ENCODE measurements around the gene PLRG1.
"Not testable (repeated sequence)": the region's sequence is repeated elsewhere in the genome, so short reads cannot be mapped to it uniquely, and the experiment has no call there.

Gene PLRG1

DNA sequence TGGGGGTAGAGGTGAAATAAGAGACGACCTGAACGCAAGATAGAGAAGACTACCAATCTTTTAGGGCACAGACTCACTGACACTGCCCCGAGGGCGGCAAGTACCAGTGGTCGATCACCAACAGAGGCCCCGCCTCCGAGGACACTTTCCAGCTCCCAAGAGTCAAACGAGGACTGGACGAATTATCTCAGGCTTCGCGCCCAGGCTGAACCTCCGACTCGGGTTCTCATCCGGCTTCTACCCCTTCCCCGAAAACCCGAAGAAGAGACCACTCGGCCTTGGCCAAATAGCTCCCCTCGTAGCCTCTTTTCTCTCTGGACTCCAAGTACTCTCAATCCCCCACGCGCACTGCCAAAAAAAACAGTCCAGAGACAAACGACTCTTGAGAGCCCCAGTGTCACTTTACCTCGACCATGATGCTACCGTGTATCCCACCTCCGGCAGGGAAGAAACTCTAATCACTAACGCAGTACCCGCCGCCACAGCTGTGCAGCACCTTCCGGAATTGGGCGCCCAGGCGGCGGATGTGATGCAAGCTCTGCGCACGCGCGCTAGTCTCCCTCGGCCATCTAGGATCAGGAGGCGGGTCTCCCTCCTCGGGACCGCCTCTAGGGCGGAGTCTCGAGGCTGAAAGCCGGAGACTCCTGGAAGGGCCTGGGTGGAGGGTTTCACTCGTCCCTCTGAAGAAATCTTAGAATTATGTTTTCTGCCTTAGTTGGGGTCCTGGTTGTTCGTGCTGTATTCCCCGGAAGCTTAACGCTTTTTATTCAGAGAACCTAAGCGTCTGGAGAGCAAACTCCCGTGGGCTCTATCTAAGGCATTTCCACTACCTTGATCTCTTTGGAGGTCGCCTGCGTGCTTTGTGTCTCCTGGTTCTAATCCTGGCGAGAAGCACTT is at the start of gene PLRG1:
Gene PLRG1 (minus strand): TSS at position 507 of the 897 bp plus-strand sequence. CDS start 92 bp downstream, at position 415.
- DNase-seq = peak; percentile 98

DNA sequence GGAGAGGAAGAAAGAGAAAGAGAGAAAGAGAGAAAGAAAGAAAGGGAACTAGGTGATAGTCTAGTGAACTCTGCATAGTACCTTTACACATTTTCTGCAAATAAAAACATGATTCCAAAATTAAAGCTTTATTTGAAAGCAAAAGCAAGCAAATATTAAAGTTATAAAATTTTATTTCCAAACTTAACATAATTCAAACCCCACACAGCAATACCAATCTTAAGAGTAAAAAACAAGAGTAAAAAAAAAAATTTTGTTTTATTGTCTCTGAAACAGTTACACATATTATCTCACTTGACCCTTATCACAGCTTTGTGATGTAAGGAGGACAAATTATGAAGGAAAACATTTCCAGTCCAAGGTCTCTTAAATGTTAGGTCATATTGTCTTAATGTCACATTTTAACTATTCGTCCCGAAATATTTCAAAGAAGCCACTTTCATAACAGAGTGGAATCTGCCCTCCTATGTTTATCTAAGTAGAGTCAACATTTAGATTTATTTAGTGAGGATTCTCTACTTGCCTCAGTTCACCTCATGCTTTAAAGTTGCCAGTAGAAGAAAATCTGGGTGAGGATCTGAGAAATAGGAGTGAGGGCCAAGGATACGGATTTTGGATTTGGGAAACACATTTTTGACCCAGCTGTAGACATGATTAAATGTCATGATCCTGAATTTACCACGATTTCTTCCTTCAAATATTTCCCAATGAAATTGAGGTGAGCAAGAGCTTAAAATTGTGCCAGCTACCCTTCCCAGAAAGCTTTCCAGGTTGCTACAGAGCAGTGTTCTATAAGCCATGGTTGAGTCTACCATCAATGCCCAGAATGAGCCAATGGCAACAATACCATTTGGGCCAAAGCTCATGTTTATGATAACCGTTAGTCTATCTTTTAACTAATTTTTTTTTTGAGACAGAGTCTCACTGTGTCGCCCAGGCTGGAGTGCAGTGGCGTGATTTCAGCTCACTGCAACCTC is 47.9 kb upstream of the PLRG1 start:
- DNase-seq = no peak

DNA sequence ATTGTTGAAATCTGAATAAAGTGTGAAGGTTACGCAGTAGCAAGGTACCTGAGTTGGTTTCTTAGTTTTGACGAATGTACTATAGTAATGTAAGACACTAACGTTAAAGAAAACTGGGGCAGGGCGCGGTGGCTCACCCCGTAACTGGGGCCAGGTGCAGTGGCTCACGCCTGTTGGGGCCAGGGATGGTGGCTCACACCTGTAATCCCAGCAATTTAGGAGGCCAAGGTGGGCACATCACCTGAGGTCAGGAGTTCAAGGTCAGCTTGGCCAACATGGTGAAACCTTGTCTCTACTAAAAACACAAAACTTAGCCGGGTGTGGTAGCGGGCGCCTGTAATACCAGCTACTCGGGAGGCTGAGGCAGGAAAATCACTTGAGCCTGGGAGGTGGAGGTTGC is 47.1 kb upstream of the PLRG1 start:
- not testable (repeated sequence) for DNase-seq

- DNase-seq = no peak
Measured at GRCh38 chr4:154595807-154596206, 45.6 kb upstream of the PLRG1 start.

GRCh38 chr4:154594343-154594742 is 44.1 kb upstream of the PLRG1 start:
- DNase-seq = not testable (repeated sequence)

DNA sequence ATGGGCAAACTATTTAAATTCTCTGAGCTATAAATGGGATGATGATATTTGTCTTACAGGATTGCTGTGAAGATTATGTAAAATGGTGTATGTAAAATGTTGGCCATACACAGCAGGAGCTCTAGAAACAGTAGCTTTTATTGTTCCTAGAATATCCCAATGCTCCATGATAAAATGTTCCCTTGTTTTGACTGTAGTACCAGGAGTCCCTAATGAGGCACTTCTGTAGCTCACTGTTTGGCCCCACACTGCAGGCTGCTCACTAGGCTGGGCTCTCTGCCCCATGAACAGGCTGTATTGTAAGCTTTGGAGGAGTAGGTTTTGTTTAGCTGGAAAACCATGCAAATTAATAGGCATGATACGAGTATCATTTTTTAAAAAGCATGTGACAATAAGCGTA is 43.7 kb upstream of the PLRG1 start:
- no peak for DNase-seq

DNA sequence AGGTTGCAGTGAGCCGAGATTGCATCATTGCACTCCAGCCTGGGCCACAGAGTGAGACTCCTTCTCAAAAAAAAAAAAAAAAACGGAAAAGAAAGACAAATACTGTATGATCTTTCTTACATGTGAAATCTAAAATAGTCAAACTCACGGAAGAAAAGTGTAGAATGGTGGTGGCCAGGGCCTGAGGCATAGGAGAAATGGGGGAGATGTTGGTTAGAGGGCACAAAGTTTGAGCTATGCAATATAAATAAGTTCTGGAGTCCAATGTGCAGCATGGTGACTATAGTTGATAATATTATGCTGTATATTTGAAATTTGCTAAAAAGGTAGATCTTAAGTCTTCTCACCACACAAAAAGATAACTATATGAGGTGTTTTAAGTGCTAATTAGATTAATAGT is 41.7 kb upstream of the PLRG1 start:
- DNase-seq = no peak

GRCh38 chr4:154590329-154591006 is 40.3 kb upstream of the PLRG1 start, which contains the start of gene FGA:
TSS of gene FGA (minus strand) at chr4:154590742. CDS start at chr4:154590687, 55 bp downstream.
- DNase-seq = no peak

GRCh38 chr4:154589296-154590197 is 39.3 kb upstream of the PLRG1 start:
- no peak for DNase-seq

- no peak for DNase-seq
Measured at GRCh38 chr4:154588198-154588597, 38.0 kb upstream of the PLRG1 start.

DNA sequence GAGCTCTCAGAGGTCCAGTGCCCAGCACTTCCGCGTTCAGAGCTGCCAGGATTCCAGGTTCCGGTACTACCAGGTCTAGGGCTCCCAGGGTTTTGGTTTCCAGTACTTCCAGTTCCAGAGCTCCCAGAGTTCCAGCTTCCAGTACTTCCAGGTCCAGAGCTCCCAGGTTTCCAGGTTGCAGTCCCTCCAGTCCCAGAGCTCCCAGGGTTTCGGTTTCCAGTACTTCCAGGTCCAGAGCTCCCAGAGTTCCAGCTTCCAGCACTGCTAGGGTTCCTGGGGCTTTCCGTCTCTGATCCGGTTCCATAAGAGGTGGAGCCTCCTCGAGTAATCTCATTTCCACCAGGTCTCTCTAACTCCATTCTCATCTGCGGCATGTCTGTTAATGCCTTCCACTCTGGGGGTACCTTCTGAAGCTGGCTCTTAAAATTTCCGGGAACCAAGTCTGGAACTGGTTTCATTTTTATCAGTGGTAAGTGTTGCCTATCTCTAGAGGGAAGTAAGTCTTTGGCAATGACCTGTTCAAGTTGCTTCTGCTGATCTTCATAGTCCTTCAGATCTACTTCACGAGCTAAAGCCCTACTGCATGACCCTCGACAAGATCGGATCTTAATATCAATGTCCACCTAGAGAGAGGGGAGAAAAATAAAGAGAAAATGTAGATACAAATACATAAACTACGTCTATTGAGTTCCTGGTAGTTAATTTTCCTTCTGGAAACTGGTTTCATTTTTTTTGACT is 36.3 kb upstream of the PLRG1 start:
- DNase-seq = no peak

GRCh38 chr4:154585369-154586018 is 35.3 kb upstream of the PLRG1 start:
- DNase-seq = no peak

- no peak for DNase-seq
Measured at GRCh38 chr4:154584259-154584658, 34.1 kb upstream of the PLRG1 start.

DNA sequence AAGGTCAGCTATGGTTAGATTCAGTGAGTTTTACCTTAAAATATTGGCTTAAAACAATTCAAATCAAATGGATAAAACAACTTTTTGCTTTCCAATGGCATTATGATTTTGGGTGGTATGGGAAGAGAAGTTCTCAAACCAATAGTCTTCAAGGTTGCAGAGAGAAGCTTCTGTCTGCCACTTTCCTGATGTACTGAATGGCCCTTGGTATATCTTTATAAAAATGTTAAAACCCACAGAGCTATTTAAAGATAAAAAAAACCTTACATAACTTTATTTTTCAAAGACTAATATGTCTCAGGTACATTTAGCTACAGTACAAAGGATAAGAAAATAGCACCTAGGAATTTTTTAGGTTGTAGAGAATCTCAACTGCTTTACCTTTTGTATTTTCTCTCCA is 33.5 kb upstream of the PLRG1 start:
- DNase-seq = no peak

GRCh38 chr4:154583230-154583629 is 33.0 kb upstream of the PLRG1 start:
- DNase-seq = no peak

GRCh38 chr4:154582723-154583122 is 32.5 kb upstream of the PLRG1 start:
- no peak for DNase-seq

DNA sequence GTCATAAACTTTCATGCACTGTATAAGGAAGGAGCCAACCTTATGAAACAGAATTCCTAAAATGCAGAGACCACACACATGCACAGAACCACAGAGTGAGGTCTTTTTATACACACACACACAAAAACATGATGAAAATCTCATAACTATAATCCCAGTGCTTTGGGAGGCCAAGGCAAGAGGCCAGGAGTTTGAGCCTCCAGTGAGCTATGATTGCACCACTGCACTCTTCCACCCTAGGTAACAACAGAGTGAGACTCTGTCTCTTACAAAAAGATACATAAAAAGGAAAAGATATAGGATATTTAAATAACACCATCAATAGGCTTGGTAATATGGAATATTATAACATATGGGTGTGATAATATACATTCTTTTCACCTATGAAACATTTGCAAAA is 29.7 kb upstream of the PLRG1 start:
- DNase-seq = no peak

- no peak for DNase-seq
Measured at GRCh38 chr4:154578919-154579318, 28.7 kb upstream of the PLRG1 start.

GRCh38 chr4:154577324-154577723 is 27.1 kb upstream of the PLRG1 start:
- DNase-seq = no peak

GRCh38 chr4:154574311-154574710 is 24.1 kb upstream of the PLRG1 start:
- no peak for DNase-seq

Data from activated CD4-positive, alpha-beta T cell treated with anti-CD3 and anti-CD28 coated beads for 48 hours (primary cell).